Fibroblast of lung (primary cell): ENCODE results near the gene WDR88.

Source experiments
- CTCF ChIP-seq, 2 donors: IDR thresholded peaks in 1 of 2; conservative IDR thresholded peaks in 1 of 2; 1 replicate in 1 of 2; 2 replicates in 1 of 2; pipeline ENCODE4 v1.5.1; 2011 to 2012; ENCODE audit warnings: low read length in 2 of 2, control low read depth in 1 of 2, inconsistent platforms in 1 of 2, low read depth in 1 of 2, mild to moderate bottlenecking in 1 of 2
- EZH2 ChIP-seq: IDR thresholded peaks from 2 replicates; pipeline ENCODE4 v1.5.1; 2012; ENCODE audit warnings: low read length, control low read depth, mild to moderate bottlenecking; ENCODE audit errors: missing control alignments

- TF ChIP-seq EZH2: no peak
- no peak for TF ChIP-seq CTCF (conservative IDR thresholded peaks at IDR 0.05 in 1 of 2, IDR thresholded peaks at IDR 0.05 in 1 of 2; ENCODE audit: low read depth in 1 of 2, low read length in 2 of 2)
These were observed 76.5 kb downstream of the WDR88 start for GRCh38 chr19:33208371-33208895.
